ENCODE measurements around the gene BMX. TPM values are rescaled to one million over a fixed set of nuclear protein-coding genes. Genes with fewer than 3 reads are reported as not detected.

Gene BMX
- total RNA-seq, 1 donor from 2014 or later, result 1.5 TPM

DNA sequence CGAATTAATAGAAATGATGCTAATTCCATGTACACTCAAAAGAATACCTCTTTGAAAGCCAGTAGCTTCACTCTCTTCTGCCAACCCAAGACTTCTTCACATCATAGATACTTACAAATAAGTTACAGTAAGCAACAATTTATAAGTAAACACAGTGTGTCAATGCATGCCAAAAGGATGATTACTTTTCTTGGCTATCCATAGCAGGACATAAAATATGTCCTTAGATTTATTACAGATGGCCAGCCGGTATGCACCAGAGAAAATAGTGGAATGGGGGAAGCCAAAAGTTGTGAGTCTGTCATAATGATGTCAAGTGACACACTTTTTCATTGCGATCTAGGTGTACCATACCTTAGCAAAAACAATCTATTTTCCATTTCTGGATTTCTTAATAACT, 631 bp upstream of the BMX start:
- DNase-seq (no peak), ATAC-seq (no peak)
- intact Hi-C loops (cut with micrococcal nuclease), result loop anchor here (10.0 kb wide), 1 partner anchor 65 kb away; no protein-coding TSS in a partner anchor

DNA sequence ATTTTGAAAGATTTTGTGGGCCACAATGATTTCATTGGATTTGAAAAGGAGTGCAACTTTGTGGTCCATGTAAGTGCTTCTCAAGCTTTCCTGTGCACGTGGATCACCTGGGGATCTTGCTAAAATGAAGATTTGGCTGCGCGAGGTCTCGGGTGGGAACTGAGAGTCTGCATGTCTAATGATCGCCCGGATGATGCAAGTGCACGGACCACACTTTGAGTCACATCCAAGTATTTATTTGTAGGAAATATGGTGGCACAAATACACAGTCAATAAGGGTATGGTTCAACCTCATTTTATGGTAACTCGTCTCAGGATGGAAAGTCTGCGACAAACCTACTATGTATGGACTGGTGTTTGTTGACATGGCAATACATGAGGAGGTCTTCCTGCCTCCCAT, 899 bp downstream of the BMX start:
- no peak for DNase-seq
- intact Hi-C loops (cut with micrococcal nuclease), result no loop called here
- no peak for ATAC-seq

DNA sequence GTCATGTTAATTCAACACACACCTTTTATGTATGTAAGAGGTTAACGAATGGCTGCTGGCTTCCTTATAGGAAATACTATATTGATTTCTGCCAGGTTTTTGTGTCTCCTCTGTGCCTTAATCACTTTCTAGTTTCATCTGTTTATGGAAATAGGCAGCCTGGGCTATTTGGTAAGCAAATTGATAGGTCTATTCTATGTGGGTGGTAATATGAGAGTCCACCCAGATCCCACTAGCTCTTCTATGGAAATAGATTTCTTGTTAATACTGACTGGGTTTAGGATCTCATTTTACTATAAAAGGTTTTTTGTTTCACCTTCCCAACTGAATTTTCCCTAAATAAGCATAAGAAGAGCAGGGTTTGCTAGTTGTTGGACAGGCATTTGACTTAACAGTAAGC, 4.1 kb downstream of the BMX start:
- DNase-seq, result no peak
- intact Hi-C loops (cut with micrococcal nuclease), result no loop called here
- ATAC-seq, result no peak

DNA sequence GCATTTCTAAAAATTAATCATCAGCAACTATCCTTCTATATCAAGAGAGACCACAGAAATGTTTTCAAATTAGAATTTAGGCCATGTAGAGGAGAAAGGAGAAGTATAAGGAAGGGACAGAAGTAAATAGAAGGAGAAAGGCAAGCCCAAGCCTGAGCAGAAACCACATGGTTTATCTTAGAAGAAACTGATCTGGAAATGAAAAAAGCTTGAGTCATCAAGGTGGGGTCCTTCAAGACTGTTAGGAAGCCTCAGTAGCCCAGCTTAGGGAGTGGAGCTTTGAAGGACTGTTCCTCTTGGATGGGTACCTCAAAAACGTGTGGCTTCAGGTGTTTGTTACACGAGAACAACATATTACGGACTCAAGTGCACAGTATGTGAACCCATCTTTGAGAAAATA, 4.5 kb downstream of the BMX start:
- ATAC-seq, result no peak
- no peak for DNase-seq
- intact Hi-C loops (cut with micrococcal nuclease), result no loop called here

DNA sequence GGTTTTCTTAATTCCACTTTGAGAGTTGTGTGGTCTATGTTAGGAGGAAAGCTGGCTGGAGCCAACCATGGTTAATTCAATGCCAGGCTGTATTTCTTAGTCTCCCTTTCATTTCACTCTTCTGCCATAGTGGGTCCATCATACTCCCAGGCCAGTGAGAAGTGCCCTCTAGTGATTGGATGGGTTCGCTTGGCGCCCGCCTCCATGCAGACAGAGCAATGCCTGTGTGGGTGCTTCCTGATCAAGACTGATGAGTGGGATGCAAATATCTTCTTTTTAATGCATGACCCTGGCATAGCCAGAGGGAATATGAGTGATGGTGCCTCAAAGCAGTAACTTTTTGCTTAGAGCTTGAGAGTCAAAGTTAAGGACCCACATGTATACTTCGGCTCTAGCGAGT, 6.4 kb downstream of the BMX start:
- ATAC-seq (no peak), DNase-seq (no peak)
- intact Hi-C loops (cut with micrococcal nuclease), result no loop called here

DNA sequence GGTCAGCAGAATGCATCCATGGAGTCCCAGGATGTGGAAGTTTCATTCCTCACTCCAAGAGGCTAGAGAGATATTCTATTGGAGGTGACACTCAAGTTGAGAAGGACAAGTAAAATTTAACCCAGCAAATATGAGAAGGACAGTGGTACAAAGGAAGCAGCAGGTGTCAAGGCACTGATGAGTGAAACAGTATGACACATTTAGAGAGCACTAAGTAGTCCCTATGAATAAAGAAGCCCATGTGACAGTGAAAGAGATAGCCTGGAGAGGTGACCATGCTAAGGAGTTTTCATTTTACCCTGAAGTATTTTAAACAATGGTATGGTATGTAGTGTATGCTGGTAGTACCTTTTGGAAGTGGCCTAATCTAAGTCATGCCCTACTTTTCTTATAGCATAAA, 9.2 kb downstream of the BMX start:
- ATAC-seq (no peak), DNase-seq (no peak)
- intact Hi-C loops (cut with micrococcal nuclease), result no loop called here

DNA sequence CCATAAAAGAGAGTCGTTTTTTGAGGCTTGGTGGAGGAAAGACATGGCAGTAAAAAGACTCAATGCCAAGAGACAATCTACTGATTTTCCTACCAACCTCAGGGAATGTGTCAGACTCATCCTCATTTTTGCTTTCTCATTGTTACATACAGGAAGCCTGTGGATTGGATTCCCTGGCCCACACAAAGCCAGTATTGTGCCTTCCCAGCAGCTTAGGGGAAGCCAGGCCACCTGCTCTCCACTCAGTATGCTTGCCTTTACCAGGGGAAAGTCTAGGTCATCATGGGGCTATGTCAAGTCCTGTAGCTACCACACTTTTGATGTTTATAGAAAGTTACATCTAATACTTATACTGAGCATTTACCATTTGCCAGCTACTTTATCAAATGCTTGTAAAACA, 11.0 kb downstream of the BMX start:
- intact Hi-C loops (cut with micrococcal nuclease), result no loop called here
- no peak for ATAC-seq
- DNase-seq, result no peak

DNA sequence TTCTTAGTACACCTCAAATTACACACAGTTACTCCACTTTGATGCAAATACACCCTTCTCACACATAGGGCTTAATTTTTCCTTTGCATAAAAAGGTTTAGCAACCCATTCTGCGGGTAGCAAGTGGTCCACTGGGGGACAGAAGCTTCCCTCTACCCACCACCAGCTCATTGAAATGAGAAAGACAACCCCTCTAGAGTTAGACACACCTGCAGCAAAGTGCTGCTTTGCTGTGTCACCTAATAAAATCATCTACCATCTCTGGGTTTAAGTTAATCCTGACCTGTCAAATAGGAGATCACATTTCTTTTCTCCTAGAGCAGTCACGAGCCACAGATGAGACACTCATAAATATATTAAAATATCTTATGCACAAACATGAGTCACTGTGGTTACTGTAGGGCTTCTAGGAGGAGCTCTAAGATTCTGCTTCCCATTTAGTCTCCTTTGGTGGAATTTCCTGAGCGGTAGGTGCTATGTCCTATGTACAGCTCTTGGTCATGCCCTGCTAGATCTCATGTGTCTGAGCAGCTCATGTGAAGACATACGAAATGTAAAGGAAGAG, 11.9 kb downstream of the BMX start:
- ATAC-seq, result no peak
- DNase-seq, result no peak
- intact Hi-C loops (cut with micrococcal nuclease), result no loop called here

DNA sequence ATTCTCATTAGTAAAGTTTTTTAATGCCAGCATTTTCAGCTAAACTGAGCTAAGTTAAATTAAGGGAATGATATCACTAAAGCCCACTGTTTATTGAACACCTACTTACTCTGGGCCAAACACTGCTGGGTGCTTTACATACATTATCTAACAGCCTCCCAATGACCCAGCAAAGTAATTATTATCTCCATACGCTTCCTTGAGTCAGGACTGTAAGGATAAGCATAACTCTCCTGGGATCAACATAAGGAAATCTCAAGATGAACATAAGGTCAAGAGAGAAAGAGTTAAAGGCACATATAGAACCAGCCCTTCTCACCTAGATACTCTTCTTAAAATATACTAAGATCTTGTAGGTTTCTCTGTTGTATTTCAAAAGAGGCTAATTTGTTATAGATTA, 13.7 kb downstream of the BMX start:
- intact Hi-C loops (cut with micrococcal nuclease), result no loop called here
- no peak for DNase-seq
- ATAC-seq, result no peak

DNA sequence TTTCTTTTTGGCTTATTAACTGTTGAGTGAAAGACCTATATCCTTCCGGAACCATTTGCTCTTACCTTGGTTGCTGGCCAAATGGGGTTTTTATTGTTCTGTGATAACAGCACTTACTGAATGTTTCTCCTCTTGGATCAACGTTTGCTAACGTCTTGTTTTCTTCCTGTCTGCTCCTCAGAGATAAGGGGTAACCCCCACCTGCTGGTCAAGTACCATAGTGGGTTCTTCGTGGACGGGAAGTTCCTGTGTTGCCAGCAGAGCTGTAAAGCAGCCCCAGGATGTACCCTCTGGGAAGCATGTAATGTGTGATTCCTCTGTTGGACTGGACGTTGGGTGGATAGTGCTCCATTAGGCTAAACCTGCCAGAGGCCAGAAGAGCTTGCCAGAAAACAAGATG, 15.3 kb downstream of the BMX start:
- ATAC-seq (no peak), DNase-seq (no peak)

DNA sequence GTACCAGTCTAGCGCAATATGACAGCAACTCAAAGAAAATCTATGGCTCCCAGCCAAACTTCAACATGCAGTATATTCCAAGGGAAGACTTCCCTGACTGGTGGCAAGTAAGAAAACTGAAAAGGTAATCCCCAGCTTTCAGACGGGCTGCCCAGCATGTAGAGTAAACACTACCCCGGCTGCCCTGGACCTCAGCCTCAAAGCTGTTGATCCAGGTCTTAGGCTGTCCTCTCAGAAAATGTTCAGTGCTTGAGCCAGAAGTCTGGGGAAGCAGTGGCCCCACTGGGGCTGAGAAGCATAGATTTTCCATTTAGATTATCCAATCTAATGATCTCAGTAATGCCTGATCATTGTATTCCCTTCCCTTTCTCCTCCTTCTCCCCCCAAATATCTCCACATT, 21.9 kb downstream of the BMX start:
- ATAC-seq, result no peak
- no peak for DNase-seq
- intact Hi-C loops (cut with micrococcal nuclease), result no loop called here

More for the DNA sequence above, 15.3 kb downstream of the BMX start:
- intact Hi-C loops (cut with micrococcal nuclease), result no loop called here

DNA sequence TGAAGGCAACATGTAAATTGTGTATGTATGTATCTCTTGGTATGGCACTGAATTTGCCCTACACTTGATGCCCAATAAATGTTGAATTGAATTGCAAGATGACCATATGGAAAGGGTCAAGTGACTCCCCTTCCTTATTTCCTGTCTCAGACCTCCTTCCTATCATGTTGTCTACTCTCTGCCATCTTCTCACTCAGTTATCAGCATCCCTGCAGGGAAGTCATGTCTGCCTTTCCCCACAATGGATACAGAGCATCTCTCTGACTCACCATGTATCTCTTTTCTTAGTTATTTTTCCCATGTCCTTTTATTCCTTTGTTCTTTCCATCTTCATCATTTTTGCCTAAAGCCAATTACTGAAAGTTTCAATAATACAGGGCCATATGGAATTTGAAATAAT, 22.5 kb downstream of the BMX start:
- intact Hi-C loops (cut with micrococcal nuclease), result no loop called here
- no peak for DNase-seq
- ATAC-seq, result no peak

DNA sequence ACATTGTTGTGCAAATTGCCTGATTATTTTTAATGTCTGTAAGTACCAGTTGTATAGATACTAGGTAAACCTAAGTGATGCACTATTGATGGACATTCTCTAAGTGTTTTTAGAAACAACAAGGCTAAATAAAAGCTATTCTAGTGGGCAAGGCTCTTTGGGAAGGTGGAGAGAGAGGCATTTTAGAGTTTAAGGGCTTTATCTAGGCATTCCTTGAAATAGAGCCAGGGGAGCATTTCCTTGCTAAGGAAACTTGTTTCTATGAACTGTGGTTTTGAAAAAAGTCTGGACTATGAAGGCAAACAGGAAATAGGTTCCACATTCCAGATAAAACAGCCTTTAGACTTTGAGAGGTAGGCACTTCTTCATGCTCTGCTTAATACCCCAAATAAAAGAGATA, 23.8 kb downstream of the BMX start:
- ATAC-seq, result no peak
- DNase-seq, result no peak
- intact Hi-C loops (cut with micrococcal nuclease), result no loop called here

DNA sequence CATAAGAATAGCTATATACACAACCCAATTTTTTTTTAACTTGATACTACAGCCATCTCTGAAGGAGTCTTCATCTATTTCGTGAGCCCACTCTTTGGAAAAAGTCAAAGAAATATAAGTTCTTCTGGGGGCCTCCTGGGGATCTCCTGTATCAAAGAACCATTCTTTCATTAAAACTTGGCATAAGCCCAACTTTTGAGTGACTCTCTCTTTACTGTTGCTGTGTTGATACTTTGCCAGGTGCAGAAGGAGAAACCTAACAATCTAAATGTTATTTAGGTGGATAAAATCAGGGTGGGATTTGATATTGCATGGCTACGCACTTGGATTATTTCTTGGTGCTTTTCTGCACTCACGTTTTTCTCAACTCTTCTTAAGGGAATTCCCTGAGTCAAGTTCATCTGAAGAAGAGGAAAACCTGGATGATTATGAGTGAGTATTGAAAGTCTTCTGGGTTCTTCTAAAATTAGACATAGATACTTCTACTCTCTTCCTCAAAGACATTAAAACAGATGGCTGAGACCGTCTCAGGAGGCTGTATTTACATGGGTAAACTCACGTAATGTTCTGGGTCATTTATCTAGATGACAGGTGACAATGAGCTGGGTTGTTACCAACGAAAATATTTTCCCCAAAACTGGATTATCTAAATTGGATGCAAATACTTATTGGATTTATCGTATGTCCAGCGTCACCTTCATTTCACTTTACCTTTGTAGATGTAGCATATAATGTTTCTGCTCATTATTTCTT, 25.2 kb downstream of the BMX start:
- intact Hi-C loops (cut with micrococcal nuclease), result no loop called here
- ATAC-seq (no peak), DNase-seq (no peak)

DNA sequence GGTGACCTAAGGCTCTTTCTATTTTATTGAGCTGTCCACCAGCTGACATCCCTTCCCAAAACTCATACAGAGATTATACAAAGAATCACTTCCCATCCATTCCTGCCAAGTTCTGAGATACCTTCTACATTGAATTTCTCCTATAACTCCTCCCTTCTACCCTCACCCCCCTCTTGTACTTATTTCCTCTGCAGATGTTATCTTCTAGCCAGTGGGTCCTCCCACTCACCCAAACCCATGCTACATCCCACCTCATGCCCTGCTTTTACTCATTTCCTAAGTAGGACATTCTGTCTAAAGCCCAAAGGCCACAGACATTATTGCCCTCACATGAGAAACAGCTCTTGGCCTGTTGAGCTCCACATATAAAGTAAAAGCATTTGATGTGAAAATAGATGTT, 28.6 kb downstream of the BMX start:
- intact Hi-C loops (cut with micrococcal nuclease), result no loop called here
- ATAC-seq (no peak), DNase-seq (no peak)

DNA sequence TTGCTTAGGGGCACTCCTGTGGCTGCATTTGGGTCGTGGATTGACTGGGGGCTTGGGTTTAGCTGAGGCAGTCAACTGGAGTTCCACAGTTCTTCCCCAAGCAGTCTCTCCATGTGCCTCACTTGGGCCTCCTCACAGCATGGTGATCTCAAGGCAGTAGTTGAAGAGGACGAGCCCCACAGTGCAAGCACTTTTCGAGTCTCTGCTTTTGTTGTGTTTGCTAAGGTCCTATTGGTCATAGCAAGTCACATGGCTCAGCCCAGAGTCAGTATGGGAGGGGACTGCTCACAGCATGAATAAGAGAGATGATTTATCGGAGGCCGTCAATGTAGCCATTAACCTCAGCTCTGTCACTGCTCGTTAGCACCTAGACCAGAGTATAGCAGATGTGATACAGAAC, 29.7 kb downstream of the BMX start:
- intact Hi-C loops (cut with micrococcal nuclease), result no loop called here
- no peak for ATAC-seq
- DNase-seq, result no peak

DNA sequence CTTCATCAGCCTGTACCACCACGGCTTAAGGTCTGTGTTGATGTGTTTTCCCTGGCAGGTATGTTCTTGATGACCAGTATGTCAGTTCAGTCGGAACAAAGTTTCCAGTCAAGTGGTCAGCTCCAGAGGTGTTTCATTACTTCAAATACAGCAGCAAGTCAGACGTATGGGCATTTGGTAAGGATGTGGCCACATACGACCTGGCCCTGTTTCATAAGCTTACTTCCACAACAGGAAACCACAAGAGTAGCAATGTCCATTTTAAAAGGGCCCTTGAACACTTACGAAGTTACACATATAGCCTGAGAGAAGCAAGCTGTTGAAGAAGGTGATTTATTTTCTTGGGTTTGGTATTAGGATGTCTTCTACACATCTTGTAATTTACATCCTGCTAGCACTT, 46.1 kb downstream of the BMX start:
- intact Hi-C loops (cut with micrococcal nuclease), result no loop called here
- DNase-seq, result no peak
- ATAC-seq, result no peak

DNA sequence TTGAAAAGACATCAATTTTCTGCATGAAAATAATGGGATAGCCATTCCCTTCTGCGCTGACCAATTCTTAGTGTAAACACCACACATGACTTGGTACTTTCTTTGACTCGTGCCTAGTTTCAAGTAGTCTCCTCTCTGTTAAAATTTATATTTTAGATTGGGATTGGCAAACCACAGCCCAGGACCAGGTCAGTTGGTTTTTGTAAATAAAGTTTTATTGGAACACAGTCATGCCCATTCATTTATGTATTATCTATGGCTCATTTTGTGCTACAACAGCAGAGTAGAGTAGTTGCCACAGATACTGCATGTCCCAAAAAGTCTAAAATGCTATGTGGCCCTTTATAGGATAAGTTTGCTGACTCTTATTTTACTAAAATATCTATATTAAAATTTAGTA, 46.7 kb downstream of the BMX start:
- DNase-seq, result no peak
- ATAC-seq, result no peak
- intact Hi-C loops (cut with micrococcal nuclease), result no loop called here

DNA sequence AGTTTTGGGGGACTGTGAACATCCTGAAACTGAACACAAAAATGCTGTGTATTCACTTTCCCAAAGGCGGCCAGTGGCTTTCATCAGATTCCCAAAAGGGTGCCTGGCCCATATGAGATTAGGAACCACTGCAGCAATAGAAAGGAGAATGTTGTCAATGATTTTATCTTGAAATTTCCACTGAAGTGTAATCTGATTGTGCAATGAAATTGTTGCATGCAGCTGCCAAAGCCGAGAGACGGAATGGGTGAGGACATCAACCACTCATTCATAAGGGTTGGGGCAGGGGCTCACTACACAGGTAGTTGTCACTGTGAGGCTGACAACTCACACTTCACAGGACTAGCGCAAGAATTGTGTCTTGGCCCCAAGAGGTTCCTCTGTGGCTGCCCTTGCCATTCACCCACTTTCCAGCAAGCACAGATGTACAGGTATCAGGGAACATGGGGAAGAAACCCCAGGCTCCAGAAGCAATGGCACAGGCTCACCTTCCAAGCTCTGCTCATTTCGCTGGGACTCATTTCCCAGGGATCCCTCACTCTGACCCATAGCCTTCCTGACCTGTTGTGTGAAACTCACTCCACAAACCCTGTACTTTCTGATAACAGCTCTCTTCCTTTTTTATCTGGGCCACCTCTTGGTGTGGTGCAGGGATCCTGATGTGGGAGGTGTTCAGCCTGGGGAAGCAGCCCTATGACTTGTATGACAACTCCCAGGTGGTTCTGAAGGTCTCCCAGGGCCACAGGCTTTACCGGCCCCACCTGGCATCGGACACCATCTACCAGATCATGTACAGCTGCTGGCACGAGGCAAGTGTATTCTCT, 48.8 kb downstream of the BMX start:
- no peak for DNase-seq
- intact Hi-C loops (cut with micrococcal nuclease), result no loop called here
- no peak for ATAC-seq

DNA sequence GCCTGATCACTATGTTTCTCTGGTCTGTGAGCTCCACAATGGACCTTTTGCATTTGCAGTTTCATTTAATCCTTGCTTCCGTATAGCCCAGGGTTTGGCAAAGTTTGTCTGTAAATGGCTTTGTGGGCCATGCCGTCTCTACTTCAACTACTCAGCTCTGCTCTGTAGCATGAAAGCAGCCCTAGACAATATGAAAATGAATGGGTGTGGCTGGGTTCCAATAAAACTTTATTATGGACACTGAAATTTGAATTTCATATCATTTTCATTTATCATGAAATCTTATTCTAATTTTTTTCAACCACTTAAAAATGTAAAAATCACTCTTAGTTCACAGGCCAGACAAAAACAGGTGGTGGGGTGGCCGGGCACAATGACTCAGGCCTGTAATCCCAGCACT, 58.6 kb downstream of the BMX start:
- ATAC-seq (no peak), DNase-seq (no peak)
- intact Hi-C loops (cut with micrococcal nuclease), result no loop called here

DNA sequence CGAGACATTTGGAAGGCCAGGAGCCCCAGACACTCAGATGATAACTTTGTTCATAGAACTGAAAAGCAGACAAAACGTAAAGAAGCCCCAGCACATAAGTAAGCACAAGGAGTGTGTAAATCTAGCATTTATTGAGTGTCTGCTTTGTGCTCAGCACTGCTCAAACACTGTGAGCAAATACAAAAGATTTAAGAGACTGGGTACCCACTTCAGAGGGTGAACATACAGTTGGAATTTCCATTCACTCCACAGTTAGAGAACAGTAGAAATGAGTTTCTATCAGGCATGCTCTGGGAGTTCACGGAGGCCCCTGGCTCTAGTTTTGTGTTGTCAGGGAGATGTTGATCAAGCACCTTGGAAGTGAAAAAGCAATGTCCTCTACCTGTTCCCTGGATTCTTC, 60.3 kb downstream of the BMX start:
- intact Hi-C loops (cut with micrococcal nuclease), result loop anchor here (10.0 kb wide), 1 partner anchor 66 kb away; the partner anchor contains the start of gene PIR
- ATAC-seq (no peak), DNase-seq (no peak)
